Caki2 (cell line): ENCODE results near the gene MST1. TPM values are rescaled to one million over a fixed set of nuclear protein-coding genes. Genes with fewer than 3 reads are reported as not detected.
A peak's percentile ranks its signal among the peaks of the same experiment; 100 is the strongest.

Experiments used
- DNase-seq: peaks from one replicate; pipeline ENCODE4 v3.0.0-alpha.2; 2015; ENCODE audit warnings: low read depth
- in situ Hi-C: cut with HindIII; loops from 2 replicates; pipeline ENCODE4 v1.10.0; 2016; ENCODE audit warnings: low sequenced_read_pairs, low pct_unique_long_range_greater_than_20kb, mixed read lengths
- total RNA-seq: library from RNA; depleted of rRNA; stranded (reverse); fragments of >200 nt; shearing (Covaris generic); gene quantifications from 2 replicates; pipeline ENCODE4 v1.2.3, GENCODE V29; 2014; ENCODE audit warnings: low replicate concordance

Gene MST1
- total RNA-seq, 1 experiment from 2014 or later = 1.7 TPM

DNA sequence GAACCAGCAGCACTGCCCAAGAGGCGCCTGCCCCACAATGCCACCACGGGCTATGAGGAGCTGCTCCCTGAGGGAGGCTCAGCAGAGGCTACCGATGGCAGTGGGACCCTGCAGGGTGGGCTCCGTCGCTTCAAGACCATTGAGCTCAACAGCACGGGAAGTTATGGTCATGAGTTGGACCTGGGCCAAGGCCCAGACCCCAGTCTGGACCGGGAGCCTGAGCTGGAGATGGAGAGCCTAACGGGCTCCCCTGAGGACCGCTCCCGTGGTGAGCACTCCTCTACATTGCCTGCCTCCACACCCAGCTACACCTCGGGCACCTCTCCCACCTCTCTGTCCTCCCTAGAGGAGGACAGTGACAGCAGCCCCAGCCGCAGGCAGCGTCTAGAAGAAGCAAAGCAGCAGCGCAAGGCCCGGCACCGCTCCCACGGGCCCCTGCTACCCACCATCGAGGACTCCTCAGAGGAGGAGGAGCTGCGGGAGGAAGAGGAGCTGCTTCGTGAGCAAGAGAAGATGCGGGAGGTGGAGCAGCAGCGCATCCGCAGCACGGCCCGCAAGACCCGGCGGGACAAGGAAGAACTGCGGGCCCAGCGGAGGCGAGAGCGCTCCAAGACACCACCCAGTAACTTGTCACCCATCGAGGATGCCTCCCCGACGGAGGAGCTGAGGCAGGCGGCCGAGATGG, 36.9 kb downstream of the MST1 start:
- in situ Hi-C loops = no loop called here

GRCh38 chr3:49650637-49651036, 38.6 kb downstream of the MST1 start:
- in situ Hi-C loops = no loop called here
- DNase-seq = no peak

More for the DNA sequence above, 36.9 kb downstream of the MST1 start:
- no peak for DNase-seq

- no peak for DNase-seq
- in situ Hi-C loops = no loop called here
Measured at GRCh38 chr3:49650177-49650576, 39.1 kb downstream of the MST1 start.

GRCh38 chr3:49649576-49649975, 39.7 kb downstream of the MST1 start:
- in situ Hi-C loops = no loop called here
- no peak for DNase-seq

DNA sequence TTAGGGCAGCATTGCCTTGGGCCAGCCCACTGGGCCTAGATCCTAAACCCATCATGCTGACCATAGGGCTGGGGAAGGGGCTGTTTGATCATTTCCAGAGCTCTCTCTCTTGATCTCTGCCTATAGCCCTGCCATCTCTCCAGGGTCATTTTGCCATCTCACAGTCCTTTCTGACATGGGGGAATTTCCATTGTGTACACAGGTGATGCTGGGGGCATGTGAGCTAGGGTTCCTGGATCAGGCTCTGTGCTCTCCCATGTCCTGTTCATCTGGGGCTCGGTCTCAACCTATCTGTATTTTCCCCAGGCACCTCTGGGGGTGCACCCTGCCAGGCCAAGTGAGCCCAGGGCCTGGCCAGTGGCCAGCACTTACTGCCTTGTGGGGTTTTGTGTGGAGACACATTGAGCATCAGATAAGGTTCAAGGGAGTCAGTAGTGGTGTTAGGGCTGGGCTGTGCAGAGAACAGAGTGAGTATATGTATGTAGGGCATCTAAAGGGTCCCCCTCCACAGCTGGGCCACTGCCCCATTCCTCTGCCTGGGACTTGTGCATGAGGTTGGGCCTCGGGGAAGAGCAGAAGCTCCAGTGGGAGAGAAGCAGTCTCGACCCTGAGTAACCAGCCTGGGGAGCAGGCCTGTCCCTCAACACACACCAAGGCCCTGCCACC, 40.8 kb downstream of the MST1 start:
- in situ Hi-C loops = no loop called here
- no peak for DNase-seq

- no peak for DNase-seq
- in situ Hi-C loops = no loop called here
Measured at GRCh38 chr3:49647741-49648140, 41.5 kb downstream of the MST1 start.

DNA sequence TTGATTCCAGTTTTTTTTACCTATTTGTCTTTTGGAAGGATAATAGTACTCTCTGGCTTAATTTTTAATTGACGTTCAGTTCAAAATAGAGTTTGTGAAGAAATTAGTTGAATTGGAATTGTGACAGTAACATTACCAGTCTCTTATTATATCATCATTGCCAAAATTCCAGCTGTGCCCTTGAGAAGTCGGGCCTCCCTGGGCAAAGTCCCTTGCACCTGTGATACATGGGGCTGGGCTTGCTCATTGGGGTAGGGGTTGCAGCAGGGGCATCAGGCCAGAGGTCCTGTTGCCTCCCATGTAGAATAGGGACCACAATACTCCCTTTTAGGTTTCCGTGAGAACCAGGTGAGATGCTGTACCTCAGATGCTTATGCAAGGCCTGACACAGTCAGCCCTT, 43.0 kb downstream of the MST1 start:
- in situ Hi-C loops = no loop called here
- no peak for DNase-seq

GRCh38 chr3:49644684-49645083, 44.6 kb downstream of the MST1 start:
- in situ Hi-C loops = no loop called here
- DNase-seq = no peak

DNA sequence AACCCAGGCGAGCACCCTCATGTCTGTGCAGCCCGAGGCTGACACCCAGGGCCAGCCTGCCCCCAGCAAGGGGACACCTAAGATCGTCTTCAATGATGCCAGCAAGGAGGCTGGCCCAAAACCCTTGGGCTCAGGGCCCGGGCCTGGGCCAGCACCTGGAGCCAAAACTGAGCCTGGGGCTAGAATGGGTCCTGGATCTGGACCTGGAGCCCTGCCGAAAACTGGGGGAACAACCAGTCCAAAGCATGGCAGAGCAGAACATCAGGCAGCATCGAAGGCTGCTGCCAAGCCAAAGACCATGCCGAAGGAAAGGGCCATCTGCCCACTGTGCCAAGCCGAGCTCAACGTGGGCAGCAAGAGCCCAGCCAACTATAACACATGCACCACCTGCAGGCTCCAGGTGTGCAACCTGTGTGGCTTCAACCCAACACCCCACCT, 46.5 kb downstream of the MST1 start:
- in situ Hi-C loops = no loop called here
- no peak for DNase-seq

DNA sequence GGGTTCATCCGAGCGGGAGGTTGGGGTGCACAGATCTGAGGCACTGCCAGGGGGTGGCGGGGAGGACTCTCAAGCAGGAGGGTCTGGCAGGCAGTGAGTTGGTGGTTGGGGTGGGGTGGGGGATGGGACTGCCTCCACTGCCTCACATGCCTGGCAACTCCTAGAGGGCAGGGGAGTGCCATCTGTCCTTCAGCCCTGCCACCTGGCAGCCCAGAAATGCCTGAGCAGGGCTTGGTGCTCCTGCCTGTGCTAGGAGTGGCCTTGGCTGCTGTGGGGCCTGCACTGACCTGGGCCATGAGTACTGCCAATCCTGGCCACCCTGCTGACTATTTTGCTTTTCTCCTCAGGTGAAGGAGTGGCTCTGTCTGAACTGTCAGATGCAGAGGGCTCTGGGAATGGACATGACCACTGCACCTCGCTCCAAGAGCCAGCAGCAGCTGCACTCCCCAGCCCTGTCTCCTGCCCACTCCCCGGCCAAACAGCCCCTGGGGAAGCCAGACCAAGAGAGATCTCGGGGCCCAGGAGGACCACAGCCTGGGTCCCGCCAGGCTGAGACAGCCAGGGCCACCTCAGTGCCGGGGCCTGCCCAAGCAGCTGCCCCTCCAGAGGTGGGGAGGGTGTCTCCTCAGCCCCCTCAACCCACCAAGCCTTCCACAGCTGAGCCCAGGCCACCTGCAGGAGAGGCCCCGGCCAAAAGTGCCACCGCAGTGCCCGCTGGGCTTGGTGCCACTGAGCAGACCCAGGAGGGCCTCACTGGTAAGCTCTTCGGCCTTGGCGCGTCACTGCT, 47.2 kb downstream of the MST1 start:
- no peak for DNase-seq
- in situ Hi-C loops = no loop called here

DNA sequence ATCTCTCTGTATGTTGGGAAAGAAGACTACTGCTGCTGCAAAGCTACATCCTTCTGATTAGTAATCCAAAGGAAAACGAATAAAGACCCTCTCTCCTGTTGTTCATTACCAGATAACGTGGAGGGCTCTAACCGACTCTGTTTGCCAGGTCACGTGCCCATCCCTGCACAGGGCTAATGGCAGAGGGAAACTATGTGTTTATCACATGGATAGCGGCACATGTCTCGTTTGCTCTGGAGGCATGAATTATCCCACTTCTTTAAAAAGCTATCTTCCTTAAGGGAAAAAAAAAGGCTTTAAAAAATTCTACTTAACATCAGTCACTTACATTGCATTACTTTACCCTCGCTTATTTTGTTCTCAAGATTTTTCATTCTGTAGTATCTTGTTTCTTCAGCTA, 48.0 kb downstream of the MST1 start:
- in situ Hi-C loops = no loop called here

DNA sequence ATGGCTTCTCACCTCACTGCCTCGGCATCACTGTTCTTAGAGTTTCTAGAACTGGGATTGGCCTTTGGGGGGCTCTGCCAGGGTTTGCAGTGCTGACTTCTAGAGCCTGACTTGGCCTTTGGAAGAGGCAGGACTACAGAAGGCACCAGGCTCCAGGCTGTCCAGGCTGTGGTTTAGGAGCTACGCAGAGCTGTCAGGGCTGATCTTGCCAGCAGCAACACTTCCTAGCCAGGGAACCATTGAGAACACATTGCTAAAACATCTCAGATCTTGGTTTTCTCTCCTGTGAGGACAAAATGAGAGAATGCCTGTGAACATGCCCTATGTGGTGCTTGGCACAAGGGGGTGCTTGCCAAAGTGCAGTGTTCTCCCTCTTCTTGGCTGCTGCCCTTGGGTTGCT, 49.7 kb downstream of the MST1 start:
- in situ Hi-C loops = no loop called here
- no peak for DNase-seq

More for the DNA sequence above, 48.0 kb downstream of the MST1 start:
- DNase-seq = no peak

- in situ Hi-C loops = no loop called here
- DNase-seq = peak; percentile 15
Measured at GRCh38 chr3:49638445-49638844, 50.8 kb downstream of the MST1 start.

- no peak for DNase-seq
- in situ Hi-C loops = no loop called here
Measured at GRCh38 chr3:49636883-49637609, 52.2 kb downstream of the MST1 start.

GRCh38 chr3:49634736-49635135, 54.5 kb downstream of the MST1 start:
- no peak for DNase-seq
- in situ Hi-C loops = no loop called here
